Activated T-cell treated with anti-CD3 and anti-CD28 coated beads, Interleukin-2, amount 50 U/mL, for 24 hours (primary cell): ENCODE data around the gene UIMC1.
A peak's percentile ranks its signal among the peaks of the same experiment; 100 is the strongest.
"Not testable (repeated sequence)": the region's sequence is repeated elsewhere in the genome, so short reads cannot be mapped to it uniquely, and the experiment has no call there.

Experiments
- DNase-seq: peaks from one replicate; pipeline ENCODE4 v3.0.0-alpha.2; 2020
- H3K27ac Mint-ChIP-seq: 2 replicates; pipeline ENCODE4 v1.8.0; 2020; ENCODE audit warnings: mild to moderate bottlenecking, mixed read lengths
- H3K27me3 Mint-ChIP-seq: 2 replicates; pipeline ENCODE4 v1.8.0; 2020; ENCODE audit warnings: mixed read lengths
- H3K36me3 Mint-ChIP-seq: 2 replicates; pipeline ENCODE4 v1.8.0; 2020; ENCODE audit warnings: low read depth, mixed read lengths
- H3K4me1 Mint-ChIP-seq: 2 replicates; pipeline ENCODE4 v1.8.0; 2020; ENCODE audit warnings: low read depth, mixed read lengths
- H3K4me3 Mint-ChIP-seq: 2 replicates; pipeline ENCODE4 v1.8.0; 2020; ENCODE audit warnings: mild to moderate bottlenecking, moderate library complexity, mixed read lengths
- H3K9me3 Mint-ChIP-seq: 2 replicates; pipeline ENCODE4 v1.8.0; 2020; ENCODE audit warnings: mixed read lengths

Gene UIMC1

DNA sequence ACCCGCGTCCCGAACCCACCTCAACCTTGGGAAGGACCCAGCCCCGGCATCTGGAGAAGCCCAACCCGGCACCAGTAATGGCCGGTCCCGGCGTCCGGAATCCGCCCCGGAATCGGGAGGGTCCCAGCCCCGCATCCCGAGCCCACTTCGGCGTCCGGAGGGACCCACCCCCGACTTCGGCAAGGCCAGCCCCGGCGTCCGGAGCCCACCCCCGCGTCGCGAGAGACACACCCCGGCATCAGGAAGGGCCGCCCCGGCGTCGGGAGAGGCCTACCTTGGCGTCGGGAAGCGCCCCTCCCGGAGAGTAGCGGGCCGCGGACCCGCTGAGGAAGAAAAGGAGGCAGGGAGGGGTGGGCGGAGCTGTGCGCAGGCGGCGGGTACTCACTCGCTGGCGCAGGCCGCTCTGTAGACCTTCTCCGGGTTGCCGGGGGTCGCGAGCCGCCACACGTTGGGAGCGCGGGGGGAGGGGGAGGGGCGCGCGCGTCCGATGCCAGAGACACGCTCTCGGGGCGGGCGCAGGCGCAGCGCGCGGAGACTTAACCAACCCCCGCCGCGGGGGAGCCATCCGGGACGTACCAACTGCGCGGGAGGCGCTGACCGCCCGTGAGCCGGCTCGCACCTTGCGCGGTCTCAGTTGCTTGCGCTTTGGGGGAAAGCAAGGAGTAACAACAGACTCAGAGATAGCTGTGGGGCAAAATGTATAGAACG lies at the start of gene UIMC1:
TSS of gene UIMC1 (minus strand) at position 515 of the 708 bp plus-strand sequence. CDS start 24,164 bp downstream, outside the sequence.
- H3K9me3 Mint-ChIP-seq: no peaks in the 10 kb centered on the region

DNA sequence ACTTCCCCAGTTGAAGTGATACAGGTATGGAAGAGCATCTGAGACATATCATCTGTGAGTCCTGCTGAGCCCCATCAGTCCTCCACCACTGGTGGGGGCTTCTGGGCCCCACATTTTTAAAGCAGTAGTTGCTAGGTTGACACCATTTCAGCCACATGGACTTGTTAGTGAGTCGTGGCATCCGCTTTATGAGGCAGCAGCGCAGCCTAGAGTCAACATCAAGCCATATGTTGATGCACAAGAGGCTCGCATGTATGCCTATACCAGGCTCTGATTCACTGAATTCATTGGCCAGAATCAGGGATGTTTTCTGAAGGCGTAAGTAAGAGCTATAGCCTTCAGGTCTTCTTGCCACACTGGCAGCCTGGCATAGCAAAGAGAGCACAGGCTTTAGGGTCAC lies 42.7 kb upstream of the UIMC1 start:
- peaks cover 87% of the 10 kb centered on the region for H3K36me3 Mint-ChIP-seq
- H3K27ac Mint-ChIP-seq: no peak overlapping the region
- no peak for DNase-seq
- H3K4me3 Mint-ChIP-seq: no peak overlapping the region
- no peaks in the 10 kb centered on the region for H3K27me3 Mint-ChIP-seq
- H3K4me1 Mint-ChIP-seq: no peaks in the 10 kb centered on the region
- H3K9me3 Mint-ChIP-seq: no peaks in the 10 kb centered on the region

More for the DNA sequence above, at the start of gene UIMC1:
- no peaks in the 10 kb centered on the region for H3K27me3 Mint-ChIP-seq
- peak within 1 kb of the TSS; percentile 95 for H3K4me3 Mint-ChIP-seq
- peaks cover 29% of the 10 kb centered on the region for H3K36me3 Mint-ChIP-seq
- DNase-seq: peak; percentile 97
- H3K4me1 Mint-ChIP-seq: peaks cover 31% of the 10 kb centered on the region
- H3K27ac Mint-ChIP-seq: peak within 1 kb of the TSS; percentile 98

GRCh38 chr5:177048531-177048930 lies 42.0 kb upstream of the UIMC1 start:
- not testable (repeated sequence) for H3K27me3 Mint-ChIP-seq, H3K9me3 Mint-ChIP-seq, H3K4me3 Mint-ChIP-seq, H3K4me1 Mint-ChIP-seq, DNase-seq, H3K27ac Mint-ChIP-seq
- peaks cover 89% of the 10 kb centered on the region for H3K36me3 Mint-ChIP-seq

DNA sequence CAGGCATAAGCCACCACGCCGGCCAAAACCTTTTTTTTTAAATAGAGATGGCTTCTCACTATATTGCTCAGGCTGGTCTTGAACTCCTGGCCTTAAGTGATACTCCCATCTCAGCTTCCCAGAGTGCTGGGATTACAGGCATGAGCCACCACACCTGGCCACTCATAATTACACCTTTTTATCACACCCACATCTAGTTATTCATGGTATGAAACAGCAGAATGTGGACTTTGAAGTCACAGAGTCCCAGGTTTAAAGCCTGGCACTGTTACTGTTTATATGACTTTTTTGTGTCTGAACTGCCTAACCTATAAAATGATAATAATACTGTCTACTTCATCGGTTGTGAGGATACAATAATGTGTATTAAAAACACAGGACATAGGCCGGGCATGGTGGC lies 39.1 kb upstream of the UIMC1 start:
- no peak overlapping the region for H3K4me3 Mint-ChIP-seq
- H3K27me3 Mint-ChIP-seq: no peaks in the 10 kb centered on the region
- no peak overlapping the region for H3K27ac Mint-ChIP-seq
- DNase-seq: no peak
- peaks cover 4% of the 10 kb centered on the region for H3K4me1 Mint-ChIP-seq
- peaks cover 90% of the 10 kb centered on the region for H3K36me3 Mint-ChIP-seq
- no peaks in the 10 kb centered on the region for H3K9me3 Mint-ChIP-seq

DNA sequence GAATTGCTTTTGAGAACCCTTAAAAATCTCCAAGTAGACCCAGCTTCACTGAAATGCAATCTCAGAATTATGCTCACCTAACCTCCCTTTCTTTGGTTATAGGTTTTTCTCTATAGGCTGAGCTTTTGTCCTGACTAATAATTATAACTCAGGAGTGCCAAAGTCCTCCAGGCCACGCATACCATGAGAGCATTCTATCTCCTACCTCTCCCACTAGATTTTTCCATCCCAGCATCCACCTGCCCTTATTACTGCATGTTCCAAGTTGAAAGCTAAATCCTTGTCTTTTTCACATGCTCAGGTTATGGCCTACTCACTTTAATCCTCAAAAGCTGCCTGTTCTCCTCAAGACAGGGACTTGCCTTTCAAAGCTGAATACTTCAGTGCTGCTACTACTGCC lies 38.1 kb upstream of the UIMC1 start:
- H3K4me1 Mint-ChIP-seq: peaks cover 6% of the 10 kb centered on the region
- H3K9me3 Mint-ChIP-seq: no peaks in the 10 kb centered on the region
- H3K27me3 Mint-ChIP-seq: no peaks in the 10 kb centered on the region
- no peak overlapping the region for H3K27ac Mint-ChIP-seq
- DNase-seq: no peak
- H3K36me3 Mint-ChIP-seq: peaks cover 88% of the 10 kb centered on the region
- no peak overlapping the region for H3K4me3 Mint-ChIP-seq

DNA sequence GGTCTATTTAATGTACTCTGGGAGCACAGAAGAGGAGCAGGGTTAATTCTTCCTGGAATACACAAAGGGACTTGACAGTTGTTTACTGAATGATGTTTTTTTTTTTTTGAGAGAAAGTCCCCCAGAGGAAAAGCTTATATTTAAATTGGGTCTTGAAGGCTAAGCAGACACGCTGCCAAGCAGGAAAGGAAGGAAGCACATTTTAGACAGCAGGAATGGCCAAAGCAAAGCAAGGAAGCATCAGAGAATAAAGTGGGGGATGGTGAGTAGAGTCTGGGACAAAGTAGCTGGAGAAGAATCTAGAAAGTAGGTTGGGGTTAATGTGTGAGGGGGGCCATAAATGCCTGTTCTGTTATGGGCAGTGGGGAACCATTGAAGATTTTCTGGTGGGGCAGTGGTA lies 37.4 kb upstream of the UIMC1 start:
- Mint-ChIP-seq H3K36me3 (peaks cover 81% of the 10 kb centered on the region), H3K27ac (peak overlapping the region; percentile 8), H3K4me1 (peaks cover 6% of the 10 kb centered on the region), H3K4me3 (no peak overlapping the region), H3K9me3 (no peaks in the 10 kb centered on the region), H3K27me3 (no peaks in the 10 kb centered on the region)
- no peak for DNase-seq

GRCh38 chr5:177043114-177043513 lies 36.5 kb upstream of the UIMC1 start:
- DNase-seq: no peak
- H3K9me3 Mint-ChIP-seq: no peaks in the 10 kb centered on the region
- no peaks in the 10 kb centered on the region for H3K27me3 Mint-ChIP-seq
- H3K36me3 Mint-ChIP-seq: peaks cover 74% of the 10 kb centered on the region
- H3K4me1 Mint-ChIP-seq: peaks cover 6% of the 10 kb centered on the region
- H3K27ac Mint-ChIP-seq: no peak overlapping the region
- H3K4me3 Mint-ChIP-seq: no peak overlapping the region

DNA sequence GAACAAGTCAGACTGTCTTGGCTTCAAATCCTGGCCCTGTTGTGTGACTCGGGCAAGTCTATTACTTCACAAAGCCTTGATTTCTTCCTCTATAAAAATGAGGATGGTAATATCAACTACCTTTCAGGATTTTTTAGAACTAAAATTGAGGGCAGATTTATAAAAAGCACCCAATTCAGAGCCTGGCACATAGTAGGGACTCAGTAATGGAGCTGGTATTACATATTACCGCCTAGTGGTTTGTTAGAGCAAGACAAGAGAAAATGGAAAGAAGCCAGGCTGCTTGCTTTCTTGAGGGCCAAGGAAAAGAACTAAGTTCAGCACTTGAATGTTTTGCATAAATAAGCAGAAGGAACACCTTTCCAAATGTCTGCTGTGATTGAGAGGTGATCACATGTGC lies 35.4 kb upstream of the UIMC1 start:
- Mint-ChIP-seq H3K36me3 (peaks cover 63% of the 10 kb centered on the region), H3K27me3 (no peaks in the 10 kb centered on the region)

DNA sequence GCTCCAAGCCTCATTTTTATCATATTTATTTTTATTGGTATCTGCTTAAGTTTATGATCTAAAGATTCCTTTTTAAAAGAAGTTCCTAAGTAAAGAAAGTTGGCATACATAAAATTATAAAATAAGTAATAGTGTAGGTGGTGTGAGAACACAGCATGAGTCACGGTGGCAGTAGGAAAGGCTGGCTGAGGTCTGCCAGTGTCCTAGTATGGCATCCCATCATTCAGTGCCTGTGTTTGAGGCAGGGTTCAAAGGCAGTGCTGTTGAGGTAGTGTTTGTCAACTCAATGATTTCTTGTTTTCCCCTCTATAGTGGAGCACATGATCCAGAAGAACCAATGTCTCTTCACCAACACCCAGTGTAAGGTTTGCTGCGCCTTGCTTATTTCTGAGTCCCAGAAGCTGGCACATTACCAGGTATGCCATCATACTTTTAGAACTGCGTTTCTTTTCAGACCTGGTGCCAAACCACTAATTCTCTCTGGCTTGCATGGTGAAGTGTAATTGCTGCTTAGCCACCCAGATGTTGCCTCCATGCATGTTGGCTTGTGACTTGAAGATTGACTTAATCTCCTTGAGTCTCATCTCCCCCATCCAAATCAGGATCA lies 34.3 kb upstream of the UIMC1 start:
- H3K27ac Mint-ChIP-seq: no peak overlapping the region
- no peaks in the 10 kb centered on the region for H3K27me3 Mint-ChIP-seq
- peaks cover 13% of the 10 kb centered on the region for H3K4me1 Mint-ChIP-seq
- no peak for DNase-seq
- no peak overlapping the region for H3K4me3 Mint-ChIP-seq
- no peaks in the 10 kb centered on the region for H3K9me3 Mint-ChIP-seq
- peaks cover 62% of the 10 kb centered on the region for H3K36me3 Mint-ChIP-seq

More for the DNA sequence above, 35.4 kb upstream of the UIMC1 start:
- Mint-ChIP-seq H3K27ac (peak overlapping the region; percentile 5), H3K4me3 (no peak overlapping the region), H3K9me3 (no peaks in the 10 kb centered on the region), H3K4me1 (peaks cover 6% of the 10 kb centered on the region)
- no peak for DNase-seq

- H3K27me3 Mint-ChIP-seq: no peaks in the 10 kb centered on the region
- no peak overlapping the region for H3K27ac Mint-ChIP-seq
- DNase-seq: no peak
- no peak overlapping the region for H3K4me3 Mint-ChIP-seq
- peaks cover 57% of the 10 kb centered on the region for H3K36me3 Mint-ChIP-seq
- H3K9me3 Mint-ChIP-seq: no peaks in the 10 kb centered on the region
- H3K4me1 Mint-ChIP-seq: peaks cover 25% of the 10 kb centered on the region
Measured at GRCh38 chr5:177036921-177037320, 30.3 kb upstream of the UIMC1 start.

DNA sequence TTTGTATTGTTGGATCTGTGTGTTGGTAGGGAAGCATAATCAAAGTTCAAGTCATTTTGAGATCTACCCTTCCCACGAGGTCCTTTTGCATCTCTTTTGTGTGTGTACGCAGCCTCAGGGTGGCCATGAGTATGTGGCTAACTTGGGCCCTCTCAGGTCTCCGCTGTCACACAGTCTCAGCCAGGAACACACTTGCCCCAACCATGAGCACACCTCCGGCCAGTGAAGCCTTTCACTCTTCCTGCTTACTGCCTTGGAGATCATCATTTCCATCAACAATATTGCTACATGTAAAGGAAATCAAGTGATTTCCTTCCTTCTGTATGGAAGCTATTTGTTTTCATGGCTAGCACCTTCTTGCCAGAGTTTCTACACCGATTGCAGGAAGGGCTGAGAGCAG lies 29.9 kb upstream of the UIMC1 start:
- Mint-ChIP-seq H3K27ac (no peak overlapping the region), H3K27me3 (no peaks in the 10 kb centered on the region)
- no peak for DNase-seq

DNA sequence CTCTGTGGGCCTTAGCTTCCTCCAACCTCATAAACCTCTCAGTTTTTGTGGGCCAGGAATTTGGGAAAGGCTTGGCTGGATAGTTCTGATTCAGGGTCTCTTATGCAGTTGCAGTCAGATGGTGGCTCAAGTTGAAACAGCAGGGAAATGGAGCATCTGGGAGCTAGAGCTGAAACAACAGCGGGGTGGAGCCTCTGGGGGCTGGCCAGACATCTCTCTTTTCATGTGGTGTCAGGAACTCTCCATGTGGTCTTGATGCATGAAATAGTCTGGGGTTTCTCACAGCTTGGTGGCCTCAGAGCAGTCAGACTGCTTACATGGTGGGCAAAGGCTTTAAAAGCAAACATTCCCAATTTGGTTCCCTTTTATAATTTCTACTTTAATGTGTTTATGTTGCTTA lies 29.4 kb upstream of the UIMC1 start:
- Mint-ChIP-seq H3K9me3 (no peaks in the 10 kb centered on the region), H3K27ac (peak overlapping the region; percentile 23), H3K36me3 (peaks cover 57% of the 10 kb centered on the region), H3K4me1 (peaks cover 29% of the 10 kb centered on the region), H3K4me3 (no peak overlapping the region), H3K27me3 (no peaks in the 10 kb centered on the region)
- no peak for DNase-seq

More for the DNA sequence above, 29.9 kb upstream of the UIMC1 start:
- Mint-ChIP-seq H3K4me1 (peaks cover 28% of the 10 kb centered on the region), H3K36me3 (peaks cover 57% of the 10 kb centered on the region), H3K4me3 (no peak overlapping the region), H3K9me3 (no peaks in the 10 kb centered on the region)

- Mint-ChIP-seq H3K27ac (no peak overlapping the region), H3K9me3 (peaks cover 3% of the 10 kb centered on the region), H3K36me3 (peaks cover 89% of the 10 kb centered on the region), H3K4me1 (peaks cover 32% of the 10 kb centered on the region), H3K4me3 (no peak overlapping the region), H3K27me3 (no peaks in the 10 kb centered on the region)
- no peak for DNase-seq
Measured at GRCh38 chr5:177029498-177029897, 22.9 kb upstream of the UIMC1 start.

DNA sequence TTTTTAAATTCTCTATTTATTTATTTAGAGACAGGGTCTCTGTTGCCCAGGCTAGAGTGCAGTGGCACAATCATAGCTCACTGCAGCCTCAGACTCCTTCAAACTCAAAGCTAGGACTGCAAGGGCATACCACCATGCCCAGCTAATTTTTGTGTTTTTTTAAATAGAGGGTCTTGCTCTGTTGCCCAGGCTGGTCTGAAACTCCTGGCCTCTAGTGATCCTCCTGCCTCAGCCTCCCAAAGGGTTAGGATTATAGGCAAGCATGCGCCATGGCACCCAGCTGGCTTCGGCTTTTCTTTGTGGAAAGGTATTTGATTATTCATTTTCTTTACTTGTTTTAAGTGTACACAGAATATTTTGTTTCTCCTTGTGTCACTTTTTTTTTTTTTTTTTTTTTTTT lies 21.1 kb upstream of the UIMC1 start:
- Mint-ChIP-seq H3K4me3 (no peak overlapping the region), H3K4me1 (peaks cover 38% of the 10 kb centered on the region), H3K27me3 (no peaks in the 10 kb centered on the region), H3K36me3 (peaks cover 86% of the 10 kb centered on the region), H3K27ac (no peak overlapping the region), H3K9me3 (peaks cover 3% of the 10 kb centered on the region)
- DNase-seq: no peak

DNA sequence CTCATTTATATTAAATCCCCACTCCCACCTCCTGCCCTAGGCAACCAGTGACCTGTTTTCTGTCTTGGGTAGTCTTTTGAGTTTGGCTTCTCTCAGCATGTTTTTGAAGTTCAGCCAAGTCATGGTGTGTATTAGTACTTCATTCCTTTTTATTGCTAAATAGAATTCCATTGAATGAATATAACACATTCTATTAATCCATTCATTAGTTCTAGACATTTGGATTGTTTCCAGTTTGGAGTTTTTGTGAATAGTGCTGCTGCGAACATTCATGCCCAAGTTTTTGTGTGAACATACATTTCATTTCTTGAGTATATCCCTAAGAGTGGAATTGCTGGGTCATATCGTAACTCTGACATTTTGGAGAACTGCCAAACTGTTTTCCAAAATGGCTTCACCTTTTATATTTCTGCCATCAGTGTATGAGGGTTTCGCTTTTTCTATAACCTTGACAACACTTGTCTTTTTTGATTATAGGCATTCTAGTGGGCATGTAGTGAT lies 18.6 kb upstream of the UIMC1 start:
- peaks cover 72% of the 10 kb centered on the region for H3K36me3 Mint-ChIP-seq
- peaks cover 44% of the 10 kb centered on the region for H3K4me1 Mint-ChIP-seq
- peaks cover 3% of the 10 kb centered on the region for H3K9me3 Mint-ChIP-seq
- H3K4me3 Mint-ChIP-seq: peak overlapping the region; percentile 20
- peak overlapping the region; percentile 71 for H3K27ac Mint-ChIP-seq
- no peak for DNase-seq
- no peaks in the 10 kb centered on the region for H3K27me3 Mint-ChIP-seq
